ENCODE measurements around the gene TAAR8.

Gene TAAR8

DNA sequence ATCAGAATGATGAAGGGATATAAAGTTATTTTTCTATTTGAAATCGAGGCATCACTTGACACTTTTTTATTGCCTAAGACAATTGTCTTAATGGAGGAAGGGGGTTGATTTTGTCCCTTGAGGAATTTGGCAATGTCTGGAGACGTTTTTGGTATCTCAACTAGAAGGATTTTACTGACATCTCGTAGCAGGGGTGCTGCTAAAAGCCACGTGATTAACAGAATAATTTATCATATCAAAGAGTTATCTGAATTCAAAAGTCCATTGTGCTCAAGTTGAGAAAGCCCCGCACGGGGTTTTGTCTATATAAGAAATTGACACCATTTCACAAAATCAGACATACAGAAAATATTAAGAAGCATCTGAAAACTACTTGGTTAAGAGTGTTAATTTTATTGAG is 16.1 kb downstream of the TAAR8 start:
- no peak for DNase-seq (ENCODE audit: extremely low read depth, low read depth)
- TF ChIP-seq, protein P1, sequence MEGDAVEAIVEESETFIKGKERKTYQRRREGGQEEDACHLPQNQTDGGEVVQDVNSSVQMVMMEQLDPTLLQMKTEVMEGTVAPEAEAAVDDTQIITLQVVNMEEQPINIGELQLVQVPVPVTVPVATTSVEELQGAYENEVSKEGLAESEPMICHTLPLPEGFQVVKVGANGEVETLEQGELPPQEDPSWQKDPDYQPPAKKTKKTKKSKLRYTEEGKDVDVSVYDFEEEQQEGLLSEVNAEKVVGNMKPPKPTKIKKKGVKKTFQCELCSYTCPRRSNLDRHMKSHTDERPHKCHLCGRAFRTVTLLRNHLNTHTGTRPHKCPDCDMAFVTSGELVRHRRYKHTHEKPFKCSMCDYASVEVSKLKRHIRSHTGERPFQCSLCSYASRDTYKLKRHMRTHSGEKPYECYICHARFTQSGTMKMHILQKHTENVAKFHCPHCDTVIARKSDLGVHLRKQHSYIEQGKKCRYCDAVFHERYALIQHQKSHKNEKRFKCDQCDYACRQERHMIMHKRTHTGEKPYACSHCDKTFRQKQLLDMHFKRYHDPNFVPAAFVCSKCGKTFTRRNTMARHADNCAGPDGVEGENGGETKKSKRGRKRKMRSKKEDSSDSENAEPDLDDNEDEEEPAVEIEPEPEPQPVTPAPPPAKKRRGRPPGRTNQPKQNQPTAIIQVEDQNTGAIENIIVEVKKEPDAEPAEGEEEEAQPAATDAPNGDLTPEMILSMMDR (IDR thresholded peaks at IDR 0.05; ENCODE audit: low read depth, low read length, missing control alignments) = no peak
- no peak overlapping the region for H3K4me3 ChIP-seq (replicated peaks; ENCODE audit: low read depth, low read length)

DNA sequence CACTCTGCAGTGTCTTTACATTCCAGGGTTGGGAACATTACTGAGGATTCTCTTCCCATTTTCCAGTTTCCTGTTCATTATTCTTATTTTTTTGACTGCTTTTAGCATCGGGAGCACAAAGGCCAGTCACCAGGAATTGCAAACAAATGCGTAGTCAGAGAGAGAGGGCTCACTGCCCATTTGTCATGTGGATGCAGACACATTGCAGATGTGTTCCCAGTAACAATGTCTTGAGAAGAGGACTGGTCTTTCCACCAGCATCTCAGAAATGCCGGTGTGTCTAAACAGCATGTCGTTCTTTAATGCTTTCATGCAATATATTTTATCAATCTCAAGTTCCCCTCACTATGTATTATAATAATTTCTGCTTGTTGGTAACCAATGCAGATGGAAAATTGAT is 16.7 kb downstream of the TAAR8 start:
- no peak overlapping the region for H3K4me3 ChIP-seq (replicated peaks; ENCODE audit: low read depth, low read length)
- DNase-seq (ENCODE audit: extremely low read depth, low read depth) = no peak
- TF ChIP-seq, protein P1 (IDR thresholded peaks at IDR 0.05; ENCODE audit: low read depth, low read length, missing control alignments) = no peak

DNA sequence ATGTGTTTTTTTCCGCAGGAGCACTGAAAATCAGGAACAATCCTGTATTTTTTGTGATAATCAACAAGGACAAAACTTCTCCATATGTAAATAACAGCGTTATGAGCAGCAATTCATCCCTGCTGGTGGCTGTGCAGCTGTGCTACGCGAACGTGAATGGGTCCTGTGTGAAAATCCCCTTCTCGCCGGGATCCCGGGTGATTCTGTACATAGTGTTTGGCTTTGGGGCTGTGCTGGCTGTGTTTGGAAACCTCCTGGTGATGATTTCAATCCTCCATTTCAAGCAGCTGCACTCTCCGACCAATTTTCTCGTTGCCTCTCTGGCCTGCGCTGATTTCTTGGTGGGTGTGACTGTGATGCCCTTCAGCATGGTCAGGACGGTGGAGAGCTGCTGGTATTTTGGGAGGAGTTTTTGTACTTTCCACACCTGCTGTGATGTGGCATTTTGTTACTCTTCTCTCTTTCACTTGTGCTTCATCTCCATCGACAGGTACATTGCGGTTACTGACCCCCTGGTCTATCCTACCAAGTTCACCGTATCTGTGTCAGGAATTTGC is 17.8 kb downstream of the TAAR8 start, which contains the start of gene TAAR6:
TAAR6 (plus strand) TSS at position 102 of the 557 bp plus-strand sequence; CDS start at position 102, 0 bp downstream.
- TF ChIP-seq, protein P1 (IDR thresholded peaks at IDR 0.05; ENCODE audit: low read depth, low read length, missing control alignments) = no peak
- no peak within 1 kb of the TSS for H3K4me3 ChIP-seq (replicated peaks; ENCODE audit: low read depth, low read length)
- no peak for DNase-seq (ENCODE audit: extremely low read depth, low read depth)

GRCh38 chr6:132571774-132572173 is 19.3 kb downstream of the TAAR8 start:
- TF ChIP-seq, protein P1 (IDR thresholded peaks at IDR 0.05; ENCODE audit: low read depth, low read length, missing control alignments) = no peak
- no peak overlapping the region for H3K4me3 ChIP-seq (replicated peaks; ENCODE audit: low read depth, low read length)
- no peak for DNase-seq (ENCODE audit: extremely low read depth, low read depth)

DNA sequence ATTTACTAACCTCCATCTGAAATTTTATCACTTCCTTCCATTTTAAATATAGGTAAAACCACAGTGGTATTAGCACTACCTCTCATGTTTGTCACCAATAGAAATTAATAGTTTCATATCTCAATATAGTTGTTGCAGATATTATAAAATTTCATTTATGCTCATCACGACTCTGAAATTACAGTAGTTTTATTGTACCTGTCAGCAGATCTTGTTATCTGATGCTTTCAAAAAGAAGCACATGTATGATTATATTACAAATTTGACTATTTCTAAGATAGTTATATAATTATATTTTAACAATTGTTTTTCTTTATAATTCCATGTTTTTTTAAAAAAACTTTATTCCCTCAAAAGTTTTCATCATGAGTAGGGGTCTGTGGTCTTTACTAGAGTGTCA is 32.2 kb downstream of the TAAR8 start:
- TF ChIP-seq, protein P1 (IDR thresholded peaks at IDR 0.05; ENCODE audit: low read depth, low read length, missing control alignments) = no peak
- DNase-seq (ENCODE audit: extremely low read depth, low read depth) = no peak
- no peak overlapping the region for H3K4me3 ChIP-seq (replicated peaks; ENCODE audit: low read depth, low read length)

DNA sequence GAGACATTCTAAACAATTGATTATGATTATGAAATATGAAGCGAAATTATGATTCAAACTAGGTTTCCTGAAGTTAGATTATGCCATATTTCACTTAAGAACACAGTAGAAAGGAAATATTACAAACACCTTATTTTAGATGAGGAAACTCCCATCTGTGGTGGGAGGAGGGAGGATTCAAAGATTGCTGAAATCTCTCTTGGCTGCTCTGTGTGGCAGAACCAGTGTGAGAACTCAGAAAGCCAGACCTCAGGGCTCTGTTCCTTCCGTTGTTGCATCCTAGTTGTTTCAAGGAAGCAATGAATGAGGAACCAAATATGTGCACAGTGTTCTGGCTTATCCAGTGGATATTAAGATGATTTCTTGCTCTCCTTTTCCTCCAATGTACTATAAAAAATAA is 35.0 kb downstream of the TAAR8 start:
- TF ChIP-seq, protein P1 (IDR thresholded peaks at IDR 0.05; ENCODE audit: low read depth, low read length, missing control alignments) = no peak
- no peak overlapping the region for H3K4me3 ChIP-seq (replicated peaks; ENCODE audit: low read depth, low read length)
- DNase-seq (ENCODE audit: extremely low read depth, low read depth) = no peak

- no peak within 1 kb of the TSS for H3K4me3 ChIP-seq (replicated peaks; ENCODE audit: low read depth, low read length)
- TF ChIP-seq, protein P1 (IDR thresholded peaks at IDR 0.05; ENCODE audit: low read depth, low read length, missing control alignments) = no peak
- no peak for DNase-seq (ENCODE audit: extremely low read depth, low read depth)
These were observed 37.0 kb downstream of the TAAR8 start, which contains the start of gene TAAR5 for GRCh38 chr6:132589454-132589853. TSS of gene TAAR5 (minus strand) at chr6:132589741. CDS start at chr6:132589686, 55 bp downstream.
